AG10803 (cell line): Measurements from ENCODE around the gene RGS19.
"Not testable (repeated sequence)": the region's sequence is repeated elsewhere in the genome, so short reads cannot be mapped to it uniquely, and the experiment has no call there.

Experiments
- DNase-seq: peaks from one replicate; pipeline ENCODE4 v3.0.0; 2010; ENCODE audit warnings: low read depth
- H3K4me3 ChIP-seq: 2 replicates; pipeline ENCODE4 v1.5.1; 2011; ENCODE audit warnings: mild to moderate bottlenecking, low read length, control low read depth
- CTCF ChIP-seq: conservative IDR thresholded peaks from 2 replicates; pipeline ENCODE4 v1.5.1; 2011; ENCODE audit warnings: mild to moderate bottlenecking, low read length, control low read depth, inconsistent platforms

RGS19 gene, protein sequence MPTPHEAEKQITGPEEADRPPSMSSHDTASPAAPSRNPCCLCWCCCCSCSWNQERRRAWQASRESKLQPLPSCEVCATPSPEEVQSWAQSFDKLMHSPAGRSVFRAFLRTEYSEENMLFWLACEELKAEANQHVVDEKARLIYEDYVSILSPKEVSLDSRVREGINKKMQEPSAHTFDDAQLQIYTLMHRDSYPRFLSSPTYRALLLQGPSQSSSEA

DNA sequence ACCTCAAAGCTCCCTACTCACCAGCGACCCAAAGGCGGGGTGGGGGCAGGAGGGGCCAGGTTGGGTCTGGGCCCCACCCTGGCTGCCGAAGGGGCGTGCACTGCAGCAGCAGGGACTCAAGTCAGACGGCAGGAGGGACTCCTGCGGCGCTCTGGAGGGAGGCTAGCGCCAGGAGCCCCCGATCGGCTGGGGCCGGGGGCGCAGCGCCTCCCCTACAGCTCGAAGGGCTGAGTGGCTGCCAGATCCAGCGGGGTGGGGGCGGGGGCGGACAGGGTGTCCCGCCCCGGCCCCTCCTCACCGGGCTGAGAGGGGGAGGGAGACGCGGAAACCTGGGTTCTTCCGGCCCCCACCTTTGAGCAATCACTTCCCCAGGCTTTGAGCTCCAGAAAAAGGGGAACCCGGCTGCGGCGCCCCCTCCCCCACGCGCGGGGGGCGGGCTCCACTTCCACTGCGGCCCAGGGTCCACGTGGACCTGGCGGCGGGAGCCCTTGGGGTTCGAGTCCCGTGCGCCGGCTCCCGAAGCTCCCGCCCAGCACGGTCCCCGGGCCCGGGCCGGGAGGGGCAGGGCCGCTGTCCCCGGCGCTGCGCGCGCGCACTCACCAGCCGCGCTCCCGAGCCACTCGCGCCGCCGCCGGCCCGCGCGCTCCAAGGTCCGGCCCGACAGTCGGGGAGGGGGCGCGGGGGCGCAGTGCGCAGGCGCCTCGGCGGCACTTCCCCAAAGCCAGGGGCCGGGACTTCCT lies at the start of gene RGS19:
TSS of gene RGS19 (minus strand) at position 246 of the 740 bp plus-strand sequence. CDS start 2,632 bp downstream, outside the sequence.
- peak within 1 kb of the TSS; percentile 71 for H3K4me3 ChIP-seq
- no peak for TF ChIP-seq CTCF
- peak; percentile 64 for DNase-seq

DNA sequence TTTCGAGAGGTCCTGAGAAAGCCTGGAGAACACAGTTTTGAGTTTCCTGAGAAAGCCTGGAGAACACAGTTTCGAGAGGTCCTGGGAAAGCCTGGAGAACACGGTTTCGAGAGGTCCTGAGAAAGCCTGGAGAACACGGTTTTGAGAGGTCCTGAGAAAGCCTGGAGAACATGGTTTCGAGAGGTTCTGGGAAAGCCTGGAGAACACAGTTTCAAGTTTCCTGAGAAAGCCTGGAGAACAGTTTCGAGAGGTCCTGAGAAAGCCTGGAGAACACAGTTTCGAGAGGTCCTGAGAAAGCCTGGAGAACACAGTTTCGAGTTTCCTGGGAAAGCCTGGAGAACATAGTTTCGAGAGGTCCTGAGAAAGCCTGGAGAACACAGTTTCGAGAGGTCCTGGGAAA lies 44.2 kb upstream of the RGS19 start:
- not testable (repeated sequence) for DNase-seq, H3K4me3 ChIP-seq

- H3K4me3 ChIP-seq, DNase-seq: not testable (repeated sequence)
Observed at GRCh38 chr20:64122927-64123326, 43.6 kb upstream of the RGS19 start.

DNA sequence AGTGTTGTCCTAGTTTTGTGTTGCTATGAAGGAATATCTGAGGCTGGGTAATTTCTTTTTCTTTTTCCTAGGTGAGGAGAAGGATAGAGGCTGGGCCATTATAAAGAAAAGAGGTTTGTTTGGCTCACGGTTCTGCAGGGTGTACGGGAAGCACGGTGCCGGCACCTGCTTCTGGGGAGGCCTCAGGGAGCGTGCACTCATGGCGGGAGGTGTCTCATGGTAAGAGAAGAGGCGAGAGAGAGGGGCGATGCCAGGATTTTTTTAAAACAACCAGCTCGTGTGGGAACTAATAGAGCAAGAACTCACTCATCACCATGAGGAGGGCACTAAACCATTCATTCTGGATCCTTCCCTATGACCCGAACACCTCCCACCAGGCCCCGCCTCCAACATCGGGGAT lies 42.3 kb upstream of the RGS19 start:
- no peak for DNase-seq
- no peak overlapping the region for H3K4me3 ChIP-seq
- TF ChIP-seq CTCF: no peak

DNA sequence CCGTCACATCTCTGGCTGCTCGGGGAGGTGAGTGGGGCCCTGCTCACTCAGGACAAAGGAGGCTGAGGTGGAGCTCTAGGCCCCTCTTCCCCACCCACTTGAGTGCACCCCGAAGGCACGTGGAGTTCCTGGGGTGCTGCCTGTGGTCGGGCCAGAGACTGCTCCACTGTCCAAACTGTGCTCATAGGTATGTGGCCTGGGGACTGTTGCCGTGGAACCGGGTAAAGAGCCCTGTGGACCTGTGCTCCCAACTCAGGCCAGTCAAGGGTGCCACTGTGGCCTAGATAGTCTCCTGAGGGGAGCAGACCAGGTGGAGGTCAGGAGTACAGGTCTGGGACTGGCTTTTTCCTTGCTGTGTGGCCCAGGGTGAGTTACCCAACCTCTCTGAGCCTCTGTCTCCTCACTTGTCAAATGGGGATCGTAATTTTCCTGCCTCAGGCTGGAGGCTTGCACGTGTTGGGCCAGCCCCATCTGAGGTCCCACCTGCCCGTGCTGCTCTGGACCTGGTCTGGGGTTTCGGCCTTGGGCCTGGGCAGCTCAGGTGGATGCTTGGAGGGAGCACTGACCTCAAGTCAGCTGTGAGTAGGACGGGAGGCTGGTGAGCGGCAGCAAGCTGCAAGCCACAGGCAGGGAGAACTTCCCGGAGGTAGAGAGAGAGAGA lies 40.5 kb upstream of the RGS19 start:
- DNase-seq: no peak
- no peak overlapping the region for H3K4me3 ChIP-seq

GRCh38 chr20:64119301-64119680 lies 40.0 kb upstream of the RGS19 start:
- no peak for TF ChIP-seq CTCF
- H3K4me3 ChIP-seq: no peak overlapping the region
- no peak for DNase-seq

More for the DNA sequence above, 40.5 kb upstream of the RGS19 start:
- no peak for TF ChIP-seq CTCF

- not testable (repeated sequence) for DNase-seq, H3K4me3 ChIP-seq
Observed at GRCh38 chr20:64117432-64117777, 38.1 kb upstream of the RGS19 start.

DNA sequence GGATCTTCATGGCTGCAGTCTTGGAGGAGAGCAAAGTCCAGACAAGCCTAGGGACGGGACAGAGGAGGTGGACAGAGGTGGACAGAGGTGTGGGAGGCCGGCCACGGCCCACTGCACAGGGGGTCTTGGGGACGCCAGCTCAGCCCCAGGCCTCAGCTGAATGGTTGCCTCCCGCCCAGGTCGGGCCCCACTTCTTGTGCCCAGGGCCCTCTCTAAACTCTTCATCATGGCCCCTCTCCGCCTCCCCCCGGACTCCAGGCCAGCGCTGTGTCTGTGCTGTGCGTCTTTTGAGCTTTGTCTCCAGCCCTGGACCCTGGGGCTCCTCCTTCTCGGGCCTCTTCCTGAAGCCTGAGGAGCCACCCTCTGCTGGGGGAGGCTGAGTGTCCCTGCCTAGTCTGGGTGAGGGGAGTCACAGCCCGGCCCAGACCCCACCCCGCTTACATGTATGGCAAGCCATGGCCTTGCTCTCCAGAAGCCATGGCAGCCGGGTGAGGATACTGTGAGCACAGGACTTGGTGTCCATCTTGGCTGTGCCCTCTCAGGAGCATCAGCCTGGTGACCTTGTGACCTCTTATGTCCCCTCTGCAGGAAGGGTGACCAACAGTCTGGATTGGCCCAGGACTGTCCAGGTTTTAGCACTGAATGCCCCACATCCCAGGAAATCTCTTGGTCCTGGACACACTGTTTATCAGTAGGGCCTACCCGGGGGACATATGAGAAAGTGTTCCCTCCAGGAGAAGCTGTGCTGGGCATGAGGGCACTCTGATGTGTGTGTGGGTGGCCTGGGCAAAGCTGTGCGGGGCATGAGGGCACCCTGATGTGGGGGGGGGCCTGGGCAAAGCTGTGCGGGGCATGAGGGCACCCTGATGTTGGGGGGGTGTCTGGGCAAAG lies 37.5 kb upstream of the RGS19 start:
- no peak for TF ChIP-seq CTCF
- H3K4me3 ChIP-seq: no peak overlapping the region
- DNase-seq: no peak
